Neural cell (in vitro differentiated cells): ENCODE data around the gene TMEM190. TPM values are rescaled to one million over a fixed set of nuclear protein-coding genes. Genes with fewer than 3 reads are reported as not detected.

ENCODE experiments used
- H2AFZ ChIP-seq: fragments of 200-600, 300-800 bp; sonication (generic), shearing (Covaris generic); 2 replicates; pipeline ENCODE4 v1.6.0; 2014; ENCODE audit warnings: low read depth, mild to moderate bottlenecking, antibody characterized with exemption, low read length, moderate library complexity
- H3F3A ChIP-seq: fragments of 200-600 bp; shearing (Covaris generic); 2 replicates; pipeline ENCODE4 v1.6.1; 2016; ENCODE audit warnings: mild to moderate bottlenecking, moderate library complexity, mixed read lengths, antibody characterized with exemption, low read length; ENCODE audit not compliant: insufficient read depth, poor library complexity, severe bottlenecking
- H3K27ac ChIP-seq: fragments of 200-600, 300-800 bp; sonication (generic), shearing (Covaris generic); 2 replicates; pipeline ENCODE4 v1.5.1; 2014; ENCODE audit warnings: mild to moderate bottlenecking, low read length, moderate library complexity
- H3K27me3 ChIP-seq: fragments of 300-800, 200-600 bp; sonication (generic), shearing (Covaris generic); 2 replicates; pipeline ENCODE4 v1.6.0; 2014; ENCODE audit warnings: mild to moderate bottlenecking, low read depth, low read length, moderate library complexity; ENCODE audit not compliant: insufficient read depth
- H3K36me3 ChIP-seq: fragments of 300-800, 200-600 bp; sonication (generic), shearing (Covaris generic); 2 replicates; pipeline ENCODE4 v1.5.1; 2014; ENCODE audit warnings: mild to moderate bottlenecking, antibody characterized with exemption, low read length, moderate library complexity; ENCODE audit not compliant: insufficient read depth
- H3K4me2 ChIP-seq: fragments of 300-800, 200-600 bp; sonication (generic), shearing (Covaris generic); 2 replicates; pipeline ENCODE4 v1.6.0; 2014; ENCODE audit warnings: mild to moderate bottlenecking, low read length
- H3K4me3 ChIP-seq: fragments of 300-800, 200-600 bp; sonication (generic), shearing (Covaris generic); 2 replicates; pipeline ENCODE4 v1.5.1; 2014; ENCODE audit warnings: mild to moderate bottlenecking, low read length, moderate library complexity
- H3K79me2 ChIP-seq: fragments of 200-600 bp; shearing (Covaris generic); replicated peaks from 2 replicates; pipeline ENCODE4 v1.6.0; 2014; ENCODE audit warnings: mild to moderate bottlenecking, low read length, moderate library complexity; ENCODE audit not compliant: insufficient read depth
- H3K9ac ChIP-seq: fragments of 300-800, 200-600 bp; sonication (generic), shearing (Covaris generic); 2 replicates; pipeline ENCODE4 v1.6.1; 2016; ENCODE audit warnings: mild to moderate bottlenecking, low read length, mixed read lengths
- H3K9me2 ChIP-seq: fragments of 200-600 bp; shearing (Covaris generic); 2 replicates; pipeline ENCODE4 v1.6.1; 2016; ENCODE audit warnings: mild to moderate bottlenecking, low read length, mixed read lengths; ENCODE audit not compliant: insufficient read depth
- H3K9me3 ChIP-seq: fragments of 200-600, 300-800 bp; sonication (generic), shearing (Covaris generic); 2 replicates; pipeline ENCODE4 v1.6.1; 2016; ENCODE audit warnings: mild to moderate bottlenecking, mixed run types, low read length, moderate library complexity, mixed read lengths
- H4K20me1 ChIP-seq: fragments of 200-600 bp; shearing (Covaris generic); 2 replicates; pipeline ENCODE4 v1.6.1; 2016; ENCODE audit warnings: mild to moderate bottlenecking, mixed run types; ENCODE audit not compliant: insufficient read depth
- EP300 ChIP-seq: fragments of 450-650 bp; conservative IDR thresholded peaks from 2 replicates; pipeline ENCODE4 v1.6.1; 2014; ENCODE audit warnings: antibody characterized with exemption, mild to moderate bottlenecking, moderate library complexity; ENCODE audit not compliant: poor library complexity, severe bottlenecking
- EZH2 ChIP-seq: fragments of 200-600, 300-800 bp; shearing (Covaris generic), sonication (generic); IDR thresholded peaks from 2 replicates; pipeline ENCODE4 v1.6.1; 2014; ENCODE audit warnings: antibody characterized with exemption, low read length, borderline replicate concordance, mild to moderate bottlenecking; ENCODE audit not compliant: insufficient read depth, poor library complexity, severe bottlenecking
- MXI1 ChIP-seq: fragments of 450-650 bp; conservative IDR thresholded peaks from 2 replicates; pipeline ENCODE4 v1.6.1; 2014; ENCODE audit warnings: antibody characterized with exemption, mild to moderate bottlenecking; ENCODE audit not compliant: poor library complexity, severe bottlenecking
- POLR2AphosphoS5 ChIP-seq: IDR thresholded peaks from 2 replicates; pipeline ENCODE4 v1.6.1; 2012
- RAD21 ChIP-seq: fragments of 450-650 bp; conservative IDR thresholded peaks from 2 replicates; pipeline ENCODE4 v1.6.1; 2014; ENCODE audit warnings: antibody characterized with exemption, mild to moderate bottlenecking, moderate library complexity
- SMC3 ChIP-seq: fragments of 450-650 bp; conservative IDR thresholded peaks from 2 replicates; pipeline ENCODE4 v1.6.1; 2014; ENCODE audit warnings: antibody characterized with exemption, mild to moderate bottlenecking, moderate library complexity; ENCODE audit not compliant: poor library complexity
- TAF1 ChIP-seq: IDR thresholded peaks from 2 replicates; pipeline ENCODE4 v1.6.1; 2012; ENCODE audit warnings: low read depth
- polyA plus RNA-seq: library from polyadenylated mRNA; depleted of rRNA; stranded (reverse); fragments of >200 nt; gene quantifications from 2 replicates; pipeline ENCODE4 v1.2.3, GENCODE V29; 2014
- TF ChIP-seq, protein P1 (sequence below): IDR thresholded peaks from 2 replicates; pipeline ENCODE4 v1.6.1; 2012; ENCODE audit warnings: borderline replicate concordance
- TF ChIP-seq, protein P2 (sequence below): fragments of 450-650 bp; IDR thresholded peaks from 2 replicates; pipeline ENCODE4 v1.5.1; 2014; ENCODE audit warnings: antibody characterized with exemption, mild to moderate bottlenecking, moderate library complexity; ENCODE audit not compliant: poor library complexity, severe bottlenecking

The TMEM190 gene
- polyA plus RNA-seq, 1 donor from 2014 or later: not detected

DNA sequence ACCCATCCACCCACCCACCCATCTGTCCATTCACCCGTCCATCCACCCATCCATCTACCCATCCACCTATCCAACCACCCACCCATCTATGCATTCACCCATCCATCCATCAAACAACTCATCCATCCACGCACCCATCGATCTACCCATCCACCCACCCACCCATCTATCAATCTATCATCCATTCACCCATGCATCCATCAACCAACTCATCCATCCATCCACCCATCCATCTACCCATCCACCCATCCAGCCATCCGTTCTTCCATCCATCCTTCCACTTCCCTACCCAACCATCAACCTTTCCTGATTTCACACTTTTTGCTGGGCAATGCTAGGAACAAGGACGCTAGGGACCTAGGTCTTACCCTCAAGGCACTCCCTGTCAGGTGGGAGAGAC, 5.4 kb downstream of the TMEM190 start:
- no peaks in the 10 kb centered on the region for H3K9me3 ChIP-seq
- no peak for TF ChIP-seq MXI1
- no peak for TF ChIP-seq SMC3
- no peak for TF ChIP-seq POLR2AphosphoS5
- TF ChIP-seq RAD21: no peak
- TF ChIP-seq EZH2: no peak
- no peak for TF ChIP-seq TAF1
- TF ChIP-seq, protein P1, sequence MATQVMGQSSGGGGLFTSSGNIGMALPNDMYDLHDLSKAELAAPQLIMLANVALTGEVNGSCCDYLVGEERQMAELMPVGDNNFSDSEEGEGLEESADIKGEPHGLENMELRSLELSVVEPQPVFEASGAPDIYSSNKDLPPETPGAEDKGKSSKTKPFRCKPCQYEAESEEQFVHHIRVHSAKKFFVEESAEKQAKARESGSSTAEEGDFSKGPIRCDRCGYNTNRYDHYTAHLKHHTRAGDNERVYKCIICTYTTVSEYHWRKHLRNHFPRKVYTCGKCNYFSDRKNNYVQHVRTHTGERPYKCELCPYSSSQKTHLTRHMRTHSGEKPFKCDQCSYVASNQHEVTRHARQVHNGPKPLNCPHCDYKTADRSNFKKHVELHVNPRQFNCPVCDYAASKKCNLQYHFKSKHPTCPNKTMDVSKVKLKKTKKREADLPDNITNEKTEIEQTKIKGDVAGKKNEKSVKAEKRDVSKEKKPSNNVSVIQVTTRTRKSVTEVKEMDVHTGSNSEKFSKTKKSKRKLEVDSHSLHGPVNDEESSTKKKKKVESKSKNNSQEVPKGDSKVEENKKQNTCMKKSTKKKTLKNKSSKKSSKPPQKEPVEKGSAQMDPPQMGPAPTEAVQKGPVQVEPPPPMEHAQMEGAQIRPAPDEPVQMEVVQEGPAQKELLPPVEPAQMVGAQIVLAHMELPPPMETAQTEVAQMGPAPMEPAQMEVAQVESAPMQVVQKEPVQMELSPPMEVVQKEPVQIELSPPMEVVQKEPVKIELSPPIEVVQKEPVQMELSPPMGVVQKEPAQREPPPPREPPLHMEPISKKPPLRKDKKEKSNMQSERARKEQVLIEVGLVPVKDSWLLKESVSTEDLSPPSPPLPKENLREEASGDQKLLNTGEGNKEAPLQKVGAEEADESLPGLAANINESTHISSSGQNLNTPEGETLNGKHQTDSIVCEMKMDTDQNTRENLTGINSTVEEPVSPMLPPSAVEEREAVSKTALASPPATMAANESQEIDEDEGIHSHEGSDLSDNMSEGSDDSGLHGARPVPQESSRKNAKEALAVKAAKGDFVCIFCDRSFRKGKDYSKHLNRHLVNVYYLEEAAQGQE: no peak
- TF ChIP-seq, protein P2, sequence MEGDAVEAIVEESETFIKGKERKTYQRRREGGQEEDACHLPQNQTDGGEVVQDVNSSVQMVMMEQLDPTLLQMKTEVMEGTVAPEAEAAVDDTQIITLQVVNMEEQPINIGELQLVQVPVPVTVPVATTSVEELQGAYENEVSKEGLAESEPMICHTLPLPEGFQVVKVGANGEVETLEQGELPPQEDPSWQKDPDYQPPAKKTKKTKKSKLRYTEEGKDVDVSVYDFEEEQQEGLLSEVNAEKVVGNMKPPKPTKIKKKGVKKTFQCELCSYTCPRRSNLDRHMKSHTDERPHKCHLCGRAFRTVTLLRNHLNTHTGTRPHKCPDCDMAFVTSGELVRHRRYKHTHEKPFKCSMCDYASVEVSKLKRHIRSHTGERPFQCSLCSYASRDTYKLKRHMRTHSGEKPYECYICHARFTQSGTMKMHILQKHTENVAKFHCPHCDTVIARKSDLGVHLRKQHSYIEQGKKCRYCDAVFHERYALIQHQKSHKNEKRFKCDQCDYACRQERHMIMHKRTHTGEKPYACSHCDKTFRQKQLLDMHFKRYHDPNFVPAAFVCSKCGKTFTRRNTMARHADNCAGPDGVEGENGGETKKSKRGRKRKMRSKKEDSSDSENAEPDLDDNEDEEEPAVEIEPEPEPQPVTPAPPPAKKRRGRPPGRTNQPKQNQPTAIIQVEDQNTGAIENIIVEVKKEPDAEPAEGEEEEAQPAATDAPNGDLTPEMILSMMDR: no peak
- TF ChIP-seq EP300: no peak
- no peak overlapping the region for H3K9ac ChIP-seq
- H3F3A ChIP-seq: no peaks in the 10 kb centered on the region
- H3K79me2 ChIP-seq: peaks cover 11% of the 10 kb centered on the region
- no peak overlapping the region for H3K27ac ChIP-seq
- H4K20me1 ChIP-seq: peaks cover 7% of the 10 kb centered on the region
- H3K4me3 ChIP-seq: no peak overlapping the region
- H2AFZ ChIP-seq: no peak overlapping the region
- no peaks in the 10 kb centered on the region for H3K36me3 ChIP-seq
- H3K4me2 ChIP-seq: no peak overlapping the region
- H3K9me2 ChIP-seq: no peaks in the 10 kb centered on the region
- peaks cover 3% of the 10 kb centered on the region for H3K27me3 ChIP-seq

DNA sequence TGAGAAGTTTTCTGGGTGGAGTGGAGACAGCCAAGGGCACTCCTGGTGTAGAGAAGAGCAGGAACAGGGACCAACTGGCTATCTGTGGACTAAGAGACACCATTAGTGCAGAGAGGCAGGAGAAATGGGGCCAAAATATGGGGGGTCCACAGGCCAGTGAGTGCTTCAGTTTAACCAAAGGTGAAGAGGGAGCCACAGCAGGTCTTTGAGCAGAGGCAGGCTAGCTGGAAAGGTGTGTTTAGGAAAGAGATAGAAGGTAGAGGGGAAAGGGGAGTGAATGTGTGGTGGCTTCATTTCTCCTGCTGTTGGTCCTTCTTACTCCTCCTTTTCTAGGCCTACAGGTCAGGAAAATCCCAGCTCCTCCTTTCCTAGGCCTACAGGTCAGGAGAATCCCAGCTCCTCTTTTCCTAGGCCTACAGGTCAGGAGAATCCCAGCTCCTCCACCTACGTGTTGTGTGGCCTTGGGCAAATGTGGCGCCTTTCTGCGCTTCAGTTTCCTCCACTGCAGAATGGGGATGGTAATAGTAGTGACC, 6.0 kb downstream of the TMEM190 start:
- Histone ChIP-seq H3K9me3 (no peaks in the 10 kb centered on the region), H3K27ac (no peak overlapping the region), H3K4me3 (no peak overlapping the region), H3K9me2 (no peaks in the 10 kb centered on the region), H4K20me1 (peaks cover 12% of the 10 kb centered on the region), H3K36me3 (no peaks in the 10 kb centered on the region), H2AFZ (no peak overlapping the region), H3K27me3 (peaks cover 3% of the 10 kb centered on the region), H3K9ac (no peak overlapping the region), H3K4me2 (no peak overlapping the region), H3F3A (no peaks in the 10 kb centered on the region), H3K79me2 (peaks cover 17% of the 10 kb centered on the region)
- TF ChIP-seq EZH2: no peak
